ENCODE results near the gene NPAS3.
A peak's percentile ranks its signal among the peaks of the same experiment; 100 is the strongest.

The NPAS3 gene

GRCh38 chr14:33836900-33837577 is 898.4 kb downstream of the NPAS3 start:
- no peak for DNase-seq (ENCODE audit: low spot score)

- no peak for DNase-seq (ENCODE audit: low spot score)
Observed at GRCh38 chr14:33837943-33838683, 899.4 kb downstream of the NPAS3 start.

DNA sequence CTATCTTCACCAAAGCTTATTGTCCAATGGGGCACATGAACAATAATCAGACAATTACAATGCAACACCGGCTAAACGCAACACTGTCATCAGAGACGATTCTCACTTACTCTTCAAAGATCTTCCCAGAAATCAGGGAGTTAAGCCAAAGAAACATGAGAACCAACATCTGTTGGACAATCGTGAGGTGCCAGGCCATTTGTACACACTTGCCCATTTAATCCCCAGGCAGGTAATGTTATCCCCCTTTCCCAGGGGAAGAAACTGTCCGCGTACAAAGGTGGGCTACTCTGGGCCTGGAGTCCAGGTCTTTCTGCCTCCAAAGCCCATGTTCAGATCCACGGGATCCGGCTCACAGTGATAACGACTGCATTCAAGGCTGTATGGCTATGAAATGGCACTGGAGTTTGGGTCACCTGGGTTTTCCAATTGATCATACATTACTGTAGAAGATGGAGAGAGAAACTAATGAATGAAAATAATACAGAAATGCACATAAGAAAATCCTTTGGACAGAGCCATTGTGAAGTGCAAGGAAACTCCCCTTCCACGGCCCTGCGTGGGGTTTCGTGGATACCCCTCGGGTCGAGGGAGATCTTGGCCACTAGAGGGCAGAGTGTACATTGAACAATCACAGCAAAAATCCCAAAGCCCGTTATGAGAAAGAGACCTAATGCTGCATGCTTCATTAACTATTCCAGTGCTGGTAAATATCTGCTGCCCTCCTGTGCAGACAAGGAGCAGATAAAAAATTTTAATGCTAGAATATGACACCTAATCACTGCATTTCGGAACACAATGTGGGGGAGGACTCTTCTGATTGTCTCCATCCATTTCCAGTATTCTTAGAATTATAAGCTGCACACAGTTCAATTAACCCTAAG is 900.8 kb downstream of the NPAS3 start:
- peak; percentile 79 for DNase-seq (ENCODE audit: low spot score)

- DNase-seq (ENCODE audit: low spot score) = no peak
Observed at GRCh38 chr14:33840797-33841196, 902.1 kb downstream of the NPAS3 start.

- DNase-seq (ENCODE audit: low spot score) = no peak
Observed at GRCh38 chr14:33842299-33842698, 903.6 kb downstream of the NPAS3 start.

GRCh38 chr14:33844118-33844517 is 905.4 kb downstream of the NPAS3 start:
- no peak for DNase-seq (ENCODE audit: low spot score)

- DNase-seq (ENCODE audit: low spot score) = no peak
Observed at GRCh38 chr14:33846100-33846824, 907.6 kb downstream of the NPAS3 start.

- no peak for DNase-seq (ENCODE audit: low spot score)
Observed at GRCh38 chr14:33847066-33847465, 908.4 kb downstream of the NPAS3 start.

DNA sequence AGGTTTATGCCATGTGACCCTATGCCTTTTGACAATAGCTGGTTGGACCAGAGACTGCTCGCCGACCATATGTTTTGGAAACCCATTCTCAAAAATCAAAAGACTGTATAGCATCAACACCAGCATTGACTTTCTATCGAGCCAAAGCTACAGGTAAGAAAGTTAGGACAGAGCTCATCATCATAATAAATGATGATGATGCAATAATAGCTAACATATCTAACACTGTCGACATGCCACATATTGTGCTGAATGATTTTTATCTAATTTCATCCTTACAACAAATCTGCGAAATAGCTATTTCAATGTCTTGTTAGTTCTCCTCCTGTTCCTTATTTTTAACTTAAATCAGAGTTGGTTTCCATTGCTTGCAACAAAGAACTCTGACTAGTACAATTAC is 909.3 kb downstream of the NPAS3 start:
- DNase-seq (ENCODE audit: low spot score) = no peak

DNA sequence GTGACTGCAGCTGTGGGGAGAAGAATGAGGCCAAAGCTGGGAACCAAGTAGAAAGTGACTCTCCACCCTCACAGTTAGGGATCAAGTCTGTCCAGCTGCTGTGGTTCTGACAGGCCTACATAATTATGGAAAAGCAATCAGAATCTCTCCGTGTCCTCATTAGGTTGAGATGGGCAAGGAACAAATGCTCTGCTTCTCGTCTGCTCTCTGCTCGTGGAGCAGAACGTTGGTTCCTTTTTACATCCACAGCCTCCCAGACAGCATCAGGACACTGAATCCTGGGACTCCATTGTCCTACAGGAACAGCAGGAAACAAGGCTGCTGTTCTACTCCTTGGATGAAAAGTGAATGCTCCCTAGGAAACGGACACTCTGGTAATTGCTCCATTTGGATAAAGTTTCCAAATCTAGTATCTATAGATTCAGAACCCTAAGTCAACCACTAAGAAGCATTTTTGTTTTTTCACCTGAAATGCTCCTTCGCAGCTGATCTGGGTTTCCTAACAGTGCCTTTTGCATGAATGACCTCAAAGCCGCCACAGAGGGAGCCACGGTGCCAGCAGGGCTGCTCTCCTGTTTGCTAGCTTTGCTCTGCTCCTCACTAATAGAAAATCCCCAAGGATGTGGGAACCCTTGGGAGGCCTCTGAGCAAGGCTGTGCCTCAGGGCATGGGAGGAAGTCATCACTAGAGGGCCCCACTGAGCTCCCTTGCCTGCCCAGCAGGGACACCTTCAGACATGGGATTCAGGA is 910.2 kb downstream of the NPAS3 start:
- peak; percentile 90 for DNase-seq (ENCODE audit: low spot score)

- no peak for DNase-seq (ENCODE audit: low spot score)
Observed at GRCh38 chr14:33849455-33849801, 910.7 kb downstream of the NPAS3 start.

DNA sequence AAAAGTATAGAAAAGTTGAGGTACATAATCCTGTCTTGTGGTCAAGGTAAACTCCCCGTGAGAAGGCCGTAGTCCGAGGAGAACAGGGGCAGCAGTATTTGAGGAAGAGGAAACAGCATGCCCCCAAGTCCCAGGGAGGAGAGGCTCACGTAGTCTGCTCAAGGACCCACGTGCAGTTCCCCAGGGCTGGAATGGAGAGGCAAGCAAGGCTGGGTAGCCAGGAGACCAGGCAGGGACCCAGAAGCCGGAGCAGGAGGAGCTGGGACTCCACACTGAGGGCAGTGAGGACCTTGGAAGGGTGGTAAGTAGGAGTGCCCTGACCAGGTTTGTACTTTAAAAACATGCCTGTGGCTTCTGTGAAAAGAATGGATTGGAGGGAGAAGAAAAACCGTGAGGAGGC is 912.1 kb downstream of the NPAS3 start:
- no peak for DNase-seq (ENCODE audit: low spot score)

- DNase-seq (ENCODE audit: low spot score) = no peak
Observed at GRCh38 chr14:33851366-33851765, 912.7 kb downstream of the NPAS3 start.

DNA sequence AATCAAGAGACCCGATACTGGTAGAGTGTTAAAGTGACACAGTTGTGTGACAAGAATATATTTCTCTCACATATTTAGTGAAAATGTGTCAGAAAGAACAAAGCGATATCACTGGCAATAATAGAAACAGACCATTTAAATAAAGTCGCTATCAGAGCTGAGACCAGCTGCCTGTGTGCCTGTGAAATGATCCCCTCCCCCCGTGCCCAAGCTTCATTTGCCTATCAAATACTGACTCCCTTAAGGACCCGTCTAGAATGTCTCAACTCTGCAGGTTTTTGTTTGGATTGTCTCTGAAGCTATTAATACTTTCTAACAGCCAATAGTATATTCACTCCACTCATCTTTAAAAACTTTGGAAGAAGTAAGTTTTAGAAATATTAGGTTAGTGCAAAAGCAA is 913.3 kb downstream of the NPAS3 start:
- DNase-seq (ENCODE audit: low spot score) = no peak
